ENCODE data around the gene MYL7.

The MYL7 gene

DNA sequence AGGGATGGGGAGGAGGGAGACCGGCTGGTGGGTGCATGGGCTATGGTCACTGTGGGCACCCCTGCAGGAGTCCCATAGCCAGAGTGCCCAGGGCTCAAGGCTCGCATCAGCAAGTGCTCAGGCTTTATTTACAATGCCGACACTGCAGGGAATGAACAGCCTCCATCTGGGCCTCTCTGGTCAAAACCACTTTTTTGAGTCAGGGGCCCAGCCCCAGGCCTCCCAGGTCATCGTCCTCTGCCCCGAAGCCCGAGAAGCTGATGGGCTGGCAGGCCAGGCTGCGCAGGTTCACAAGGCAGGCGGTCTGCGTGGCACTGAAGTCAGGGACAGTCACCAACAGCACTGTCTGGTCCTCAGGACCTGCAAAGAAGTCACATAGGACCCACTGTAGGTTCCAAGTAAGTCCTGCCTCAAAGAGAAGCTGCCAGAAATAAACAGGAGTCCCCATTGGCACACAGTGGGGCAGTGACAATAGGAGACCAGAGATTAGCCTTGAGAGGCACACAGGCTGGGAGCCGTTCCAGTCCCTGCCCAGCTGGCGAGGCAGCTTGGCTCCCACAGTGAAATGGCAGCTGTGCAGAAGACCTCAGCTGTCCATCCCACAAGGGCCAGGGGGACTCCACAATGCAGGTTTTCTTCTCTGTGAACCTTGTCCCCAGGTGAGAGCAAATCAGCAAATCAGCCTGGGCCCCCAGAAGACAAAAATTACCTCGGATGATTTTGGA is 26.4 kb downstream of the MYL7 start:
- H3K27ac Mint-ChIP-seq = peak overlapping the region in 1 of 2 donors; percentile 71

GRCh38 chr7:44113764-44114354 is 27.3 kb downstream of the MYL7 start:
- DNase-seq (no peak), ATAC-seq (no peak)
- peak overlapping the region in 1 of 2 donors; percentile 60 for H3K27ac Mint-ChIP-seq
- no peaks in the 10 kb centered on the region for H3K27me3 Mint-ChIP-seq
- H3K9me3 Mint-ChIP-seq = no peaks in the 10 kb centered on the region
- peaks cover 27% of the 10 kb centered on the region for H3K4me1 Mint-ChIP-seq
- H3K4me3 Mint-ChIP-seq = no peak overlapping the region

More for the DNA sequence above, 26.4 kb downstream of the MYL7 start:
- Mint-ChIP-seq H3K9me3 (no peaks in the 10 kb centered on the region), H3K27me3 (no peaks in the 10 kb centered on the region), H3K4me1 (peaks cover 34% of the 10 kb centered on the region), H3K4me3 (no peak overlapping the region)
- DNase-seq = no peak
- no peak for ATAC-seq

DNA sequence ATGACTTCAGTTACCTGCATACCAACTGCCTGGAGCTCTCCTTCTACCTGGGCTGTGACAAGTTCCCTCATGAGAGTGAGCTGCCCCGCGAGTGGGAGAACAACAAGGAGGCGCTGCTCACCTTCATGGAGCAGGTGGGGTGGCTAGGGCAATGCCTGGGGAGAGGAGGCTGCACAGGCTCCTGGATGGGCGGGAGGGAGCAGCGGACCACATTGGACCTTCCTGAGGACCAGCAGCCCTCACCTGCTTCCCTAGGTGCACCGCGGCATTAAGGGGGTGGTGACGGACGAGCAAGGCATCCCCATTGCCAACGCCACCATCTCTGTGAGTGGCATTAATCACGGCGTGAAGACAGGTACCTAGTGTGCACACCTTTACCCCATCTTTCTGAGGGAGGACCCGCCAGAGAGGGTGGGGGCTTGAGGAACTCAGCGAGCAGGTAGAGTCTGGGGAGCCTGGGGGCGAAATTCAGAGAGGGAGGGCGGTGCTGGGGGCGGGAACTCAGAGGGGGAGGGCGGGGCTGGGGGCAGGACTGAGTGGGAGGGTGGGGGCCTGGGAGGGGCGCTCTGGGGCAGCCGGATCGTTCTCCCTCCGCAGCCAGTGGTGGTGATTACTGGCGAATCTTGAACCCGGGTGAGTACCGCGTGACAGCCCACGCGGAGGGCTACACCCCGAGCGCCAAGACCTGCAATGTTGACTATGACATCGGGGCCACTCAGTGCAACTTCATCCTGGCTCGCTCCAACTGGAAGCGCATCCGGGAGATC is 28.0 kb downstream of the MYL7 start:
- H3K27me3 Mint-ChIP-seq = no peaks in the 10 kb centered on the region
- ATAC-seq (no peak), DNase-seq (no peak)
- H3K27ac Mint-ChIP-seq = peak overlapping the region; percentile 40 to 82
- no peak overlapping the region for H3K4me3 Mint-ChIP-seq
- H3K4me1 Mint-ChIP-seq = peaks cover 21% of the 10 kb centered on the region
- H3K9me3 Mint-ChIP-seq = no peaks in the 10 kb centered on the region

DNA sequence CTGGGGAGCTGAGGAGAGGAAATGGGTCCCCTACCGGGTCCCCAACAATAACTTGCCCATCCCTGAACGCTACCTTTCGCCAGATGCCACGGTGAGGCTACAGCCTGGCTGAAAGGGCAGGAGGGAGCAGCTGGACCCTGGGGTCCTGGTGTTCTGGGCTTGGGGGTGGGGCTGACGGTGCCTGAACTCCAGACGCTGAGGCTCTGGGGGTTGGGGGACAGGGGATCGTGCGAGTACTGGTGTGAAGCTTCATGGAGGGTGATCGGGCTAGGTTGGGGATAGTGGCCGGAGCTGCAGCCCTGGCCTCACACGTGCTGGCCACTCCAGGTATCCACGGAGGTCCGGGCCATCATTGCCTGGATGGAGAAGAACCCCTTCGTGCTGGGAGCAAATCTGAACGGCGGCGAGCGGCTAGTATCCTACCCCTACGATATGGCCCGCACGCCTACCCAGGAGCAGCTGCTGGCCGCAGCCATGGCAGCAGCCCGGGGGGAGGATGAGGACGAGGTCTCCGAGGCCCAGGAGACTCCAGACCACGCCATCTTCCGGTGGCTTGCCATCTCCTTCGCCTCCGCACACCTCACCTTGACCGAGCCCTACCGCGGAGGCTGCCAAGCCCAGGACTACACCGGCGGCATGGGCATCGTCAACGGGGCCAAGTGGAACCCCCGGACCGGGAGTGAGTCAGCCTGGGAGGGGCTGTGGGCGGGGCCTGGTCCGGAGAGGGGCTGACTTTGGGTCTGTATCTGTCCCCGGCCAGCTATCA is 28.7 kb downstream of the MYL7 start:
- Mint-ChIP-seq H3K27me3 (no peaks in the 10 kb centered on the region), H3K9me3 (no peaks in the 10 kb centered on the region), H3K4me1 (peaks cover 15% of the 10 kb centered on the region), H3K4me3 (no peak overlapping the region), H3K27ac (peak overlapping the region; percentile 40 to 82)
- ATAC-seq (no peak), DNase-seq (no peak)

DNA sequence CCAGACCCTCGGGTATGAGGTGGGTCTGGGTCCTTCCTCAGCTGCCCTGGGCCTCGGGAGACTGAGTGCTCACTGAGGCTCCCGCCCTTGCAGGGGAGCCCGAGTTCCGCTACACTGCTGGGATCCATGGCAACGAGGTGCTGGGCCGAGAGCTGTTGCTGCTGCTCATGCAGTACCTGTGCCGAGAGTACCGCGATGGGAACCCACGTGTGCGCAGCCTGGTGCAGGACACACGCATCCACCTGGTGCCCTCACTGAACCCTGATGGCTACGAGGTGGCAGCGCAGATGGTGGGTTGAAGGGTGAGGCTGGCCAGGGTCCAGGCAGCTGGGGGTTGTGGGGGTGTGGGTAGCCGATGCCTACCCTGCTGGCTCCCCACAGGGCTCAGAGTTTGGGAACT is 29.4 kb downstream of the MYL7 start:
- DNase-seq (no peak), ATAC-seq (no peak)
- Mint-ChIP-seq H3K4me3 (no peak overlapping the region), H3K4me1 (peaks cover 15% of the 10 kb centered on the region), H3K27ac (no peak overlapping the region), H3K27me3 (no peaks in the 10 kb centered on the region), H3K9me3 (no peaks in the 10 kb centered on the region)

DNA sequence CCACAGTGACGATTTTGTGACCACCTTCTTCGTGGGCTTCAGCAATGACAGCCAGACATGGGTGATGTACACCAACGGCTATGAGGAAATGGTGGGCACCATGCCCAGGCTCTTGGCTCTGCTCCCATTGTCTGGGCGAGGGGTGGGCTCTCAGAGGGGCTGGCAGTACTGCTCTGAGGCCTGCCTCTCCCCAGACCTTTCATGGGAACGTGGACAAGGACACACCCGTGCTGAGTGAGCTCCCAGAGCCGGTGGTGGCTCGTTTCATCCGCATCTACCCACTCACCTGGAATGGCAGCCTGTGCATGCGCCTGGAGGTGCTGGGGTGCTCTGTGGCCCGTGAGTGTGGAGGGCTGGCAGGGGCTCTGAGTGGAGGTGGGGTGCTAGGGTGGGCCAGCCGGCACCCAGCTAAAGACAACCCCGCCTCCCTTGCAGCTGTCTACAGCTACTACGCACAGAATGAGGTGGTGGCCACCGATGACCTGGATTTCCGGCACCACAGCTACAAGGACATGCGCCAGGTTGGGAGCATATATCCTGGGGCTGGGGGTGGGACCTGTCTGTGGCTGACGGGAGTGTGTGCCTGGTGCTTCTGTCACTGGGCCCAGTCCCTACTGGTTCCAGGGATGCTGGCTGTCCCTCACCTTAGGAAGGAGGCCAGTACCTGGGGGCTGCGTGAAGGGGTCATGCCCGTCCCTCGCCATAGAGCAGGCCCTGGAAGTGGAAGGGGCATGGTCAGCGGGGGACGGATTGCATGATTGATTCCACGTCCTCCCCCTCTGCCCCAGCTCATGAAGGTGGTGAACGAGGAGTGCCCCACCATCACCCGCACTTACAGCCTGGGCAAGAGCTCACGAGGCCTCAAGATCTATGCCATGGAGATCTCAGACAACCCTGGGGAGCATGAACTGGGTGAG is 30.2 kb downstream of the MYL7 start:
- no peak for DNase-seq
- Mint-ChIP-seq H3K27me3 (no peaks in the 10 kb centered on the region), H3K4me1 (peaks cover 15% of the 10 kb centered on the region), H3K9me3 (no peaks in the 10 kb centered on the region), H3K27ac (no peak overlapping the region), H3K4me3 (no peak overlapping the region)
- no peak for ATAC-seq

- Mint-ChIP-seq H3K27me3 (no peaks in the 10 kb centered on the region), H3K9me3 (no peaks in the 10 kb centered on the region), H3K27ac (no peak overlapping the region), H3K4me3 (no peak overlapping the region), H3K4me1 (peaks cover 25% of the 10 kb centered on the region)
- no peak for ATAC-seq
- no peak for DNase-seq
Observed at GRCh38 chr7:44109991-44110390, 31.1 kb downstream of the MYL7 start.

- Mint-ChIP-seq H3K4me1 (peaks cover 27% of the 10 kb centered on the region), H3K27ac (peak overlapping the region in 1 of 2 donors; percentile 34), H3K9me3 (no peaks in the 10 kb centered on the region), H3K4me3 (no peak overlapping the region), H3K27me3 (no peaks in the 10 kb centered on the region)
- ATAC-seq (peak; percentile 33), DNase-seq (no peak)
Observed at GRCh38 chr7:44108768-44109750, 32.1 kb downstream of the MYL7 start.

GRCh38 chr7:44107961-44108767 is 33.0 kb downstream of the MYL7 start:
- Mint-ChIP-seq H3K27ac (peak overlapping the region in 1 of 2 donors; percentile 84), H3K27me3 (peaks cover 5% of the 10 kb centered on the region), H3K4me3 (no peak overlapping the region), H3K4me1 (peaks cover 32% of the 10 kb centered on the region), H3K9me3 (no peaks in the 10 kb centered on the region)
- ATAC-seq = no peak
- DNase-seq = no peak

- Mint-ChIP-seq H3K27ac (peak overlapping the region in 1 of 2 donors; percentile 74), H3K9me3 (no peaks in the 10 kb centered on the region), H3K4me1 (peaks cover 36% of the 10 kb centered on the region), H3K27me3 (peaks cover 13% of the 10 kb centered on the region), H3K4me3 (no peak overlapping the region)
- ATAC-seq (no peak), DNase-seq (no peak)
Observed at GRCh38 chr7:44107116-44107960, 33.8 kb downstream of the MYL7 start.

GRCh38 chr7:44106311-44107065 is 34.6 kb downstream of the MYL7 start:
- peaks cover 38% of the 10 kb centered on the region for H3K4me1 Mint-ChIP-seq
- H3K27ac Mint-ChIP-seq = peak overlapping the region in 1 of 2 donors; percentile 27
- peaks cover 16% of the 10 kb centered on the region for H3K27me3 Mint-ChIP-seq
- H3K4me3 Mint-ChIP-seq = peak overlapping the region in 1 of 2 donors; percentile 79
- no peaks in the 10 kb centered on the region for H3K9me3 Mint-ChIP-seq
- DNase-seq (no peak), ATAC-seq (no peak)

GRCh38 chr7:44105832-44106231 is 35.3 kb downstream of the MYL7 start:
- peaks cover 38% of the 10 kb centered on the region for H3K4me1 Mint-ChIP-seq
- DNase-seq = no peak
- peak overlapping the region; percentile 69 to 90 for H3K27ac Mint-ChIP-seq
- no peaks in the 10 kb centered on the region for H3K9me3 Mint-ChIP-seq
- no peak for ATAC-seq
- peaks cover 16% of the 10 kb centered on the region for H3K27me3 Mint-ChIP-seq
- peak overlapping the region; percentile 77 to 79 for H3K4me3 Mint-ChIP-seq
